Skin epidermis (tissue), 12 donors: ENCODE measurements around the gene E2F1.

Experiments used
- H3K27ac ChIP-seq, 21 experiments: fragments of 200-600 bp; sonication (generic) in 11 of 21; one replicate each; pipeline ENCODE4 v1.5.0; 2020; ENCODE audit warnings: mild to moderate bottlenecking in 3 of 21, inconsistent platforms in 2 of 21, moderate library complexity in 2 of 21
- H3K4me3 ChIP-seq, 7 experiments: fragments of 200-600 bp; sonication (generic) in 2 of 7; one replicate each; pipeline ENCODE4 v1.5.0; 2020; ENCODE audit warnings: inconsistent platforms in 2 of 7, mild to moderate bottlenecking in 2 of 7, moderate library complexity in 1 of 7

E2F1 gene

GRCh38 chr20:33689973-33690372 lies 3.8 kb upstream of the E2F1 start:
- H3K27ac ChIP-seq: peak overlapping the region in 2 of 21 experiments; percentile 11 to 69
- no peak overlapping the region for H3K4me3 ChIP-seq

- peak overlapping the region in 2 of 21 experiments; percentile 11 to 69 for H3K27ac ChIP-seq
- H3K4me3 ChIP-seq: no peak overlapping the region
These were observed 3.3 kb upstream of the E2F1 start for GRCh38 chr20:33689493-33689892.

- H3K27ac ChIP-seq: peak overlapping the region in 2 of 21 experiments; percentile 21 to 69
- no peak overlapping the region for H3K4me3 ChIP-seq
These were observed 2.8 kb upstream of the E2F1 start for GRCh38 chr20:33688938-33689424.

- no peak overlapping the region for H3K4me3 ChIP-seq
- peak overlapping the region in 1 of 21 experiments; percentile 21 for H3K27ac ChIP-seq
These were observed 2.1 kb upstream of the E2F1 start for GRCh38 chr20:33687993-33688937.

- no peak overlapping the region for H3K4me3 ChIP-seq
- H3K27ac ChIP-seq: no peak overlapping the region
These were observed 1.3 kb upstream of the E2F1 start for GRCh38 chr20:33687370-33687915.

- peak overlapping the region in 2 of 7 experiments; percentile 37 to 51 for H3K4me3 ChIP-seq
- peak overlapping the region in 5 of 21 experiments; percentile 11 to 56 (median 47) for H3K27ac ChIP-seq
These were observed 790 bp upstream of the E2F1 start for GRCh38 chr20:33686984-33687366.

GRCh38 chr20:33685328-33686099 lies 671 bp downstream of the E2F1 start:
- Histone ChIP-seq H3K27ac (peak overlapping the region in 17 of 21 experiments; percentile 15 to 74 (median 50)), H3K4me3 (peak overlapping the region; percentile 9 to 51 (median 43))

- Histone ChIP-seq H3K27ac (peak overlapping the region in 16 of 21 experiments; percentile 15 to 74 (median 54)), H3K4me3 (peak overlapping the region in 6 of 7 experiments; percentile 9 to 51 (median 42))
These were observed 1.5 kb downstream of the E2F1 start for GRCh38 chr20:33684533-33685327.

- H3K27ac ChIP-seq: no peak overlapping the region
- H3K4me3 ChIP-seq: no peak overlapping the region
These were observed 4.3 kb downstream of the E2F1 start for GRCh38 chr20:33681728-33682353.

- Histone ChIP-seq H3K27ac (no peak overlapping the region), H3K4me3 (no peak overlapping the region)
These were observed 4.9 kb downstream of the E2F1 start for GRCh38 chr20:33681288-33681687.

- Histone ChIP-seq H3K27ac (peak overlapping the region in 1 of 21 experiments; percentile 55), H3K4me3 (no peak overlapping the region)
These were observed 5.5 kb downstream of the E2F1 start for GRCh38 chr20:33680686-33681085.

GRCh38 chr20:33679758-33680485 lies 6.3 kb downstream of the E2F1 start:
- Histone ChIP-seq H3K4me3 (no peak overlapping the region), H3K27ac (peak overlapping the region in 2 of 21 experiments; percentile 32 to 55)

GRCh38 chr20:33677991-33678702 lies 8.0 kb downstream of the E2F1 start:
- Histone ChIP-seq H3K27ac (peak overlapping the region in 3 of 21 experiments; percentile 1 to 55 (median 20)), H3K4me3 (no peak overlapping the region)

- H3K4me3 ChIP-seq: no peak overlapping the region
- peak overlapping the region in 6 of 21 experiments; percentile 9 to 90 (median 58) for H3K27ac ChIP-seq
These were observed 9.2 kb downstream of the E2F1 start for GRCh38 chr20:33676652-33677645.

GRCh38 chr20:33676121-33676520 lies 10.1 kb downstream of the E2F1 start:
- H3K27ac ChIP-seq: peak overlapping the region in 15 of 21 experiments; percentile 10 to 90 (median 68)

More at GRCh38 chr20:33676121-33676520, 10.1 kb downstream of the E2F1 start:
- H3K4me3 ChIP-seq: no peak overlapping the region
